Thyroid gland (tissue), 4 donors: ENCODE results near the gene NEK6. TPM values are rescaled to one million over a fixed set of nuclear protein-coding genes. Genes with fewer than 3 reads are reported as not detected.

Experiments used
- DNase-seq, 2 donors: peaks; one replicate each; pipeline ENCODE4 v3.0.0-alpha.2; 2019
- H3K27ac ChIP-seq, 3 donors: fragments of 200-600 bp; sonication (generic); 1 replicate in 2 of 3; 2 replicates in 1 of 3; pipeline ENCODE4 v1.5.1; 2016 to 2019; ENCODE audit warnings: mild to moderate bottlenecking in 1 of 3, moderate library complexity in 1 of 3
- H3K27me3 ChIP-seq: fragments of 200-600 bp; sonication (generic); one replicate; pipeline ENCODE4 v1.5.1; 2019
- H3K36me3 ChIP-seq, 2 donors: fragments of 200-600 bp; sonication (generic); one replicate each; pipeline ENCODE4 v1.5.1; 2016 to 2019
- H3K4me1 ChIP-seq, 2 donors: fragments of 200-600 bp; sonication (generic); one replicate each; pipeline ENCODE4 v1.5.1; 2017 to 2019
- H3K4me3 ChIP-seq, 3 donors: fragments of 200-600 bp; sonication (generic); replicated peaks in 1 of 3; 1 replicate in 2 of 3; 2 replicates in 1 of 3; pipeline ENCODE4 v1.5.1; 2016; ENCODE audit warnings: mild to moderate bottlenecking in 1 of 3
- H3K9me3 ChIP-seq: fragments of 200-600 bp; sonication (generic); one replicate; pipeline ENCODE4 v1.5.1; 2017
- POLR2A ChIP-seq, 2 donors: fragments of 450-650 bp; IDR thresholded peaks; one replicate each; pipeline ENCODE4 v1.6.1; 2017; ENCODE audit warnings: antibody characterized with exemption in 2 of 2, mild to moderate bottlenecking in 2 of 2, moderate library complexity in 1 of 2
- WGBS, 2 donors: methylation state at CpG; one replicate each; pipeline ENCODE4 v1.1.5; 2017; 5-methylcytosine and 5-hydroxymethylcytosine counted together
- intact Hi-C: fragments of 100-400 bp; cut with DNase I; formaldehyde crosslinking; loops from one replicate; pipeline ENCODE4 v1.15.1; 2023
- total RNA-seq, 4 donors: library from RNA; depleted of rRNA; stranded (reverse); fragments of >200 nt; gene quantifications; one replicate each; pipeline ENCODE4 v1.2.3, GENCODE V29; 2016
- TF ChIP-seq, protein P1 (sequence below), 6 experiments: fragments of 200-600 bp in 3 of 6; fragments of 450-650 bp in 3 of 6; sonication (generic) in 3 of 6; IDR thresholded peaks; one replicate each; pipeline ENCODE4 v1.5.1; 2016 to 2019; ENCODE audit warnings: antibody characterized with exemption in 6 of 6, mild to moderate bottlenecking in 2 of 6, inconsistent platforms in 1 of 6, moderate library complexity in 1 of 6

NEK6 gene
- total RNA-seq, 4 donors from 2014 or later, result 10.7 to 12.8 (median 11.0) TPM

DNA sequence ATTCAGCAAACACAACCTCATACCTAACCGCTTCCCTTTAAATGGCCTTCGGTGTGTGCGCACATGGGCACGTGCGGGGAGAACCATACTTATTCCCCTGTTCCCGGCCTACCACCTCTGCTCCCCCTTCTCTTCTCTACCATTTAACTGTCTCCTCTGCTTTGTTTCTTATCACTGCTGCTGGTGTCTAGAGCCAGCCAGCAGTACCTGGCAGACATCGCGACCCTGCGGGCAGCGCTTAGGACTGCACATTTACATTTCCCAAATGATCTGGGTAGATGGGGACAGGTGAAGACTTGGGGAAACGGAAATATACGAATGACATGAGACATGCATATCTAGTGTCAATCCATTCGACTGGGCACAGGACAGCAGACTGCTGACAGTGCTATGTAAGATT is 100.9 kb downstream of the NEK6 start:
- peaks cover 23% of the 10 kb centered on the region in 2 donors for H3K4me1 ChIP-seq
- no peak overlapping the region for H3K4me3 ChIP-seq
- H3K9me3 ChIP-seq, result no peaks in the 10 kb centered on the region
- no peak overlapping the region for H3K27ac ChIP-seq
- intact Hi-C loops, result no loop called here
- no peaks in the 10 kb centered on the region for H3K27me3 ChIP-seq
- DNase-seq, result no peak
- no peaks in the 10 kb centered on the region for H3K36me3 ChIP-seq
- no peak for TF ChIP-seq POLR2A (IDR thresholded peaks at IDR 0.05)
- TF ChIP-seq, protein P1, sequence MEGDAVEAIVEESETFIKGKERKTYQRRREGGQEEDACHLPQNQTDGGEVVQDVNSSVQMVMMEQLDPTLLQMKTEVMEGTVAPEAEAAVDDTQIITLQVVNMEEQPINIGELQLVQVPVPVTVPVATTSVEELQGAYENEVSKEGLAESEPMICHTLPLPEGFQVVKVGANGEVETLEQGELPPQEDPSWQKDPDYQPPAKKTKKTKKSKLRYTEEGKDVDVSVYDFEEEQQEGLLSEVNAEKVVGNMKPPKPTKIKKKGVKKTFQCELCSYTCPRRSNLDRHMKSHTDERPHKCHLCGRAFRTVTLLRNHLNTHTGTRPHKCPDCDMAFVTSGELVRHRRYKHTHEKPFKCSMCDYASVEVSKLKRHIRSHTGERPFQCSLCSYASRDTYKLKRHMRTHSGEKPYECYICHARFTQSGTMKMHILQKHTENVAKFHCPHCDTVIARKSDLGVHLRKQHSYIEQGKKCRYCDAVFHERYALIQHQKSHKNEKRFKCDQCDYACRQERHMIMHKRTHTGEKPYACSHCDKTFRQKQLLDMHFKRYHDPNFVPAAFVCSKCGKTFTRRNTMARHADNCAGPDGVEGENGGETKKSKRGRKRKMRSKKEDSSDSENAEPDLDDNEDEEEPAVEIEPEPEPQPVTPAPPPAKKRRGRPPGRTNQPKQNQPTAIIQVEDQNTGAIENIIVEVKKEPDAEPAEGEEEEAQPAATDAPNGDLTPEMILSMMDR (IDR thresholded peaks at IDR 0.05), result no peak
- WGBS, 2 donors, result 95 to 96% methylated on average over 13 of the region's 13 CpGs

DNA sequence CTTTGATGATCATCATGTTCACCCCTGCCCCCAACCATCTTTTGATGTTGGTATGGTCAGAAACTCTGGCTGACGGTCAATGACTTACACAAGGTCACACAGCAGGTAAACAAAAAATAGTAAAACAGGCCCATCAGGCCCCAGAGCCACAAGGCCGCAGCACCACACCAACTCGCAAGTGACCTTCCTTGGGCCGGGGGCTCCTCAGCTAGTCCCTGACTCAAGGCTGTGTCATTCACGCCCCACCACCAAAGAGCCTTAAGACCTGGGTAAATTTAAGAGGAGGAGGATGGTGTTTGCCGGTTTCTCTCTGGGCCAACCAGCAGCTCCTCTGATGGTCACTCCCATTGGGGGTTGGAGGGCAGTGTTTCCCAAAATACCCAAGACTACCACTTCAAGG is 101.7 kb downstream of the NEK6 start:
- Histone ChIP-seq H3K36me3 (no peaks in the 10 kb centered on the region), H3K9me3 (no peaks in the 10 kb centered on the region), H3K27me3 (no peaks in the 10 kb centered on the region), H3K4me3 (no peak overlapping the region), H3K4me1 (peaks cover 15 to 18% of the 10 kb centered on the region in 2 donors), H3K27ac (no peak overlapping the region)
- no peak for DNase-seq
- TF ChIP-seq POLR2A (IDR thresholded peaks at IDR 0.05), result no peak
- TF ChIP-seq, protein P1 (IDR thresholded peaks at IDR 0.05), result no peak
- WGBS, 2 donors, result 95 to 96% methylated on average over 6 of the region's 6 CpGs
- intact Hi-C loops, result no loop called here

DNA sequence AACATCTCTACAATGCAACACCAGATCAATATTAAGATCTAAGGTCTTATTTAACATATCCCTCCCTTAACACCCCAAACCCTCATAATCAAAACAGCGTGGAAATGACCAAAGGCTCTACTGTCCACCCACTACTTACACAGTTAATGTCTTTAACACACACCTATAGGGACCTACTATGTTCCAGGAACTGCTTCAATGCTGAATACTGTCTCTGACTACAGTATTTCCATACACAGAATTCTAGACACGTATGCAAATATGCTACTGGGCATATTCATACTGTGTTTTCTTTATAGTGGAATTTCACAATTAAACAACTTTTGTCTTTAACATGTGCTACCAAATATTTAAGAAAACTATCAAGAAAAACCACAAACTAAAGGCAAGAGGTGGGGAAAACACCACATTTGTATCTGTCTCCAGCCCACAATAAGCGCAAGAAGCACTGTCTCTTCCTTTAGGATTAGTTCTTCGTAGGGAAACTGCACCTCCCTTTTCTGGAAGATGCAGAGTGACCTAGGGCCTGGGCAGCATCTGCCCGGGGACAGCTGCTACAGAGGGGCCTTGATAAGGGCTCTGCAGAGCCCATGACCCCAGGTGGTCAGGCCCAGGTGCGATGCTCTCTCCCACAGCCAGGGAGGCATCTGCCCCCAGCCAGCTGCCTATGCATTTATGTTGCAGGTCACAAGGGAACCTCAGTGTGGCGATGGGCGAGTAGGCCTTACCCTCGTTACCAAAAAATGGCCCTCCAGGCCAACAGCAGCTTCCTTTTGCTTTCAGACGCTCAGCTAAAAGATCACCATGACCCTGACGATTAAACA is 102.3 kb downstream of the NEK6 start:
- no peak overlapping the region for H3K4me3 ChIP-seq

DNA sequence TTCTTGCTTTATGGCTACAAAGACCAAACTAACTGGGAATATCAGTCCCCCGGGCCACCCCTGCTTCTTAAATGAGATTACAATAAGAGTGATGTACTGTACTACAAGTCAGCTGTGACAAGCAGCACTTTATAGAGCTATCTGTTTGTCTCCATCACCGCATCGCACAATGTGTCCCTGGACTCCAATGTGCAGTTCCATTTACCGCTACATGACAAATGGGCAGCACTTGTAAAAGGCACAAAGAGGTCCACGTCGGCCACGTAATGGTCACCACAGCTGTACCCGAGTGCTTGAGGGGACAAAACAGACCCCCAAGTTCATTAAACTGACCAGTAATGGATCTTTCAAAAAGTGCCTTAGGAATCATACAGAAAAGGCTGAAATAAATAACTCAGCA is 103.4 kb downstream of the NEK6 start:
- Histone ChIP-seq H3K9me3 (no peaks in the 10 kb centered on the region), H3K4me3 (no peak overlapping the region), H3K36me3 (no peaks in the 10 kb centered on the region), H3K4me1 (peaks cover 10 to 16% of the 10 kb centered on the region in 2 donors), H3K27me3 (no peaks in the 10 kb centered on the region), H3K27ac (no peak overlapping the region)
- DNase-seq, result no peak
- TF ChIP-seq POLR2A (IDR thresholded peaks at IDR 0.05), result no peak
- TF ChIP-seq, protein P1 (IDR thresholded peaks at IDR 0.05), result no peak
- 94 to 96% methylated on average over 8 of the region's 8 CpGs for WGBS, 2 donors
- intact Hi-C loops, result no loop called here

More for the DNA sequence above, 102.3 kb downstream of the NEK6 start:
- 87 to 95% methylated on average over 11 of the region's 11 CpGs for WGBS, 2 donors
- TF ChIP-seq, protein P1 (IDR thresholded peaks at IDR 0.05), result no peak
- TF ChIP-seq POLR2A (IDR thresholded peaks at IDR 0.05), result no peak
- Histone ChIP-seq H3K27ac (no peak overlapping the region), H3K27me3 (no peaks in the 10 kb centered on the region), H3K4me1 (peaks cover 10 to 16% of the 10 kb centered on the region in 2 donors), H3K9me3 (no peaks in the 10 kb centered on the region), H3K36me3 (no peaks in the 10 kb centered on the region)
- no peak for DNase-seq
- intact Hi-C loops, result no loop called here

DNA sequence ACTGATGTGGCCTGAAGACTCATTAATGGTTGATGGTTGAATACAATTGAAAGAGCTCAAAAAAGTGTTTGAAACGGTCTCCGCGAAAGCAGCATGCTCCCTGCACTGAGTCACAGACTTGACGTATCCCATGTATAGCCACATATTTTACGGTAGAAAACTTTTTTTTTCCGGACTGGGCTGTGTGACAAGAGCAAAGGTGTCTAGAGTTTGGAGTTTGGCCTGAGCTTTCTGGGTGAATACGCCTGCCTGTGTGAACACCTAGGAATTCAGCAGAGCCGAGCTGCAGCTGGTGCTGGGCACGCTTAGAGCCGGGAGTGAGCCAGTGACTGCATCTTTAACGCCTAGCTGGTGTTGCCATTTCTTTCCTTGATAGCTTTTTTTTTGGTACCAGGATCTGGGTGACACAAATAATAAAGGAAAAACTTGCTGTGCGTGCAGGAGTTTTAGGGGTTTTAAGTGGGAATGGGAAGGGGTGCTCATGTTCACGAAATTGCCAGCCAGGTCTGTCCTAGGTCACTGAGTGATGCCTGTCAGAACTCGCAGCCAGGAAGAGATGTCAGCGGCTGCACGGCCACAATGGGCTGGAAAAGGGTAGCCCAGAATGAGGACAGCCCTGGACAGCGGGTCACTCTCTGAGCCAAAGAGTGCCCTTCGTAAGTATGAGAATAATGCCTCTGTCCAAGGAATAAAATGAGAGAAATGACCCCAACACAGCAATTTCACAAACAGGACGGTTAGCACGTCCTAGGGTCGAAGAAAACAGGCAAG is 105.8 kb downstream of the NEK6 start:
- 94 to 95% methylated on average over 21 of the region's 21 CpGs for WGBS, 2 donors
- no peak for DNase-seq
- intact Hi-C loops, result no loop called here
- Histone ChIP-seq H3K36me3 (no peaks in the 10 kb centered on the region), H3K27me3 (no peaks in the 10 kb centered on the region), H3K4me3 (no peak overlapping the region), H3K27ac (no peak overlapping the region), H3K4me1 (peaks cover 0 to 1% of the 10 kb centered on the region in 2 donors), H3K9me3 (no peaks in the 10 kb centered on the region)
- TF ChIP-seq, protein P1 (IDR thresholded peaks at IDR 0.05), result no peak
- no peak for TF ChIP-seq POLR2A (IDR thresholded peaks at IDR 0.05)
